GM23338 (cell line): ENCODE data around the gene LYSMD4.

Experiments
- CREB1 ChIP-seq: fragments of 250-450 bp; sonication (Bioruptor Pico); IDR thresholded peaks from 2 replicates; pipeline ENCODE4 v1.5.0; 2020; ENCODE audit warnings: low read depth, mild to moderate bottlenecking, moderate library complexity
- CTCF ChIP-seq, 2 experiments: fragments of 200-600 bp in 1 of 2; sonication (generic) in 1 of 2; conservative IDR thresholded peaks; 2 replicates each; pipeline versions ENCODE4 v1.5.1 to v1.6.1; 2016 to 2017; ENCODE audit warnings: antibody characterized with exemption in 2 of 2, low read depth in 2 of 2, mild to moderate bottlenecking in 2 of 2, moderate library complexity in 1 of 2
- ETS1 ChIP-seq: IDR thresholded peaks from 2 replicates; pipeline ENCODE4 v1.6.1; 2016; ENCODE audit warnings: antibody characterized with exemption
- EZH2 ChIP-seq: fragments of 200-600 bp; sonication (generic); IDR thresholded peaks from one replicate; pipeline ENCODE4 v1.8.0; 2017; ENCODE audit warnings: antibody characterized with exemption, mild to moderate bottlenecking, low read depth; ENCODE audit not compliant: unreplicated experiment
- EZH2phosphoT487 ChIP-seq: fragments of 200-600 bp; sonication (generic); IDR thresholded peaks from one replicate; pipeline ENCODE4 v1.8.1; 2018; ENCODE audit warnings: antibody characterized with exemption; ENCODE audit not compliant: unreplicated experiment
- JUNB ChIP-seq: IDR thresholded peaks from one replicate; pipeline ENCODE4 v1.6.1; 2016; ENCODE audit warnings: antibody characterized with exemption; ENCODE audit not compliant: unreplicated experiment
- NANOG ChIP-seq: IDR thresholded peaks from 2 replicates; pipeline ENCODE4 v1.6.1; 2016; ENCODE audit warnings: antibody characterized with exemption, borderline replicate concordance
- POLR2AphosphoS5 ChIP-seq: IDR thresholded peaks from 2 replicates; pipeline ENCODE4 v1.6.1; 2016; ENCODE audit warnings: antibody characterized with exemption, low read depth
- REST ChIP-seq: IDR thresholded peaks from one replicate; pipeline ENCODE4 v1.6.1; 2018; ENCODE audit warnings: antibody characterized with exemption; ENCODE audit not compliant: unreplicated experiment
- STAT1 ChIP-seq: IDR thresholded peaks from one replicate; pipeline ENCODE4 v1.6.1; 2016; ENCODE audit warnings: antibody characterized with exemption; ENCODE audit not compliant: unreplicated experiment
- ZNF114 ChIP-seq: fragments of 250-450 bp; sonication (Bioruptor Pico); IDR thresholded peaks from 2 replicates; pipeline ENCODE4 v1.5.0; 2020; ENCODE audit warnings: mild to moderate bottlenecking, moderate library complexity
- ZNF331 ChIP-seq: fragments of 250-450 bp; sonication (Bioruptor Pico); IDR thresholded peaks from 2 replicates; pipeline ENCODE4 v1.5.0; 2020; ENCODE audit warnings: low read depth, mild to moderate bottlenecking, moderate library complexity
- ZNF462 ChIP-seq: fragments of 250-450 bp; sonication (Bioruptor Pico); IDR thresholded peaks from 2 replicates; pipeline ENCODE4 v1.5.0; 2020; ENCODE audit warnings: mild to moderate bottlenecking, moderate library complexity

GRCh38 chr15:99732124-99732750 lies 1.0 kb downstream of the LYSMD4 start:
- no peak for TF ChIP-seq CTCF (conservative IDR thresholded peaks at IDR 0.05; ENCODE audit: low read depth in 2 of 2)
- no peak for TF ChIP-seq POLR2AphosphoS5
- no peak for TF ChIP-seq STAT1
- no peak for TF ChIP-seq EZH2
- no peak for TF ChIP-seq ETS1
- no peak for TF ChIP-seq REST
- no peak for TF ChIP-seq EZH2phosphoT487
- no peak for TF ChIP-seq ZNF331 (CRISPR knock-in tag)
- no peak for TF ChIP-seq CREB1 (CRISPR knock-in tag)
- TF ChIP-seq JUNB, result no peak
- no peak for TF ChIP-seq ZNF114 (CRISPR knock-in tag)
- TF ChIP-seq ZNF462, result no peak
- TF ChIP-seq NANOG, result no peak
